GM10248 (cell line): ENCODE data around the gene OSMR.

ENCODE experiments used
- CTCF ChIA-PET: fragments of 300-600 bp; sonication (Branson Sonifier 250); formaldehyde crosslinking; extraction: SDS; loops from one replicate; lab custom pipeline; 2021; ENCODE audit warnings: antibody characterized with exemption; lab: Yijun Ruan, JAX
- POLR2A ChIA-PET: fragments of 350-650 bp; sonication (Branson Sonifier 250); formaldehyde crosslinking; extraction: SDS; loops from one replicate; lab custom pipeline; 2020; ENCODE audit warnings: antibody characterized with exemption; lab: Yijun Ruan, JAX
- DNase-seq: peaks from one replicate; pipeline ENCODE4 v3.0.0; 2012; ENCODE audit errors: extremely low spot score
- CTCF ChIP-seq: IDR thresholded peaks from 2 replicates; pipeline ENCODE4 v1.5.1; 2012; ENCODE audit warnings: mild to moderate bottlenecking, low read depth; ENCODE audit errors: extremely low read depth, missing control alignments, control extremely low read depth

OSMR gene

GRCh38 chr5:38978036-38978435 lies 132.2 kb downstream of the OSMR start:
- no peak for TF ChIP-seq CTCF
- no peak for DNase-seq
- POLR2A ChIA-PET: no interaction called here
- CTCF ChIA-PET: interaction anchor here (1.3 kb wide), 1 partner anchor 9 kb away, joined by 3 read pairs; no protein-coding TSS in a partner anchor

- POLR2A ChIA-PET: no interaction called here
These were observed 133.7 kb downstream of the OSMR start for GRCh38 chr5:38979535-38979934.

More at GRCh38 chr5:38979535-38979934, 133.7 kb downstream of the OSMR start:
- CTCF ChIA-PET: no interaction called here
- no peak for DNase-seq
- no peak for TF ChIP-seq CTCF
